GM19193 (cell line): Measurements from ENCODE around the gene MEOX1.

Experiments used
- POLR2A ChIP-seq: IDR thresholded peaks from 4 replicates; pipeline ENCODE4 v1.6.1; 2011; ENCODE audit not compliant: insufficient read depth, insufficient read length; ENCODE audit errors: extremely low read depth

MEOX1 gene

DNA sequence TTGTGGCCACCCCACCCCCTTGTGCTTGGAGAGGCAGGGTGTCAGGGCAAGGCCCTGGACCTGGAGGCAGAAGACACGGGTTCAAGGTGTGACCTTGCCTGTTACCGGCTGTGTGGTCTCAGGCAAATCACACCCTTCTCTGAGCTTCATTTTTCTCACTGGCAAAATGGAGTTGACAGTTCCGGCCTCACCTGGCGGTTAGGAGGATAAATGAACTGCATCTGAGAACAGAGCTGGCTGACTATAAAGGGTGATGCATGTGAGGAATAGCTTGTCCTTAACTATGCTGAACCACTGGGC, 4.2 kb upstream of the MEOX1 start:
- no peak for TF ChIP-seq POLR2A

- TF ChIP-seq POLR2A = no peak
These were observed 3.6 kb upstream of the MEOX1 start for GRCh38 chr17:43665084-43665936.

DNA sequence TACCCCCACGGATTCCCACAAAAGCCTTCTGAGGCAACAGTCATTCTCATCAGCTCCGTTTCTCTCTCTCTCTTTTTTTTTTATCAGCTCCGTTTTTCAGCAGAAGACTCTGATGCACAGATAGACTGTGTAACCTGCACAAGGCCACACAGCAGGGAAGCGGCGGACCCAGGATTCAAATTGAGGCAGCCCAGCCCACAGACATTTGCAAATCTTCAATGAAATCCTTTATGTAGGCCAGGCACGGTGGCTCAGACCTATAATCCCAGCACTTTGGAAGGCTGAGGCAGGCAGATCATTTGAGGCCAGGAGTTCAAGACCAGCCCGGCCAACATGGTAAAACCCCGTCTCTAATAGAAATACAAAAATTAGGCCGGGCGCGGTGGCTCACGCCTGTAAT, 2.4 kb upstream of the MEOX1 start:
- TF ChIP-seq POLR2A = no peak

- no peak for TF ChIP-seq POLR2A
These were observed 1.7 kb upstream of the MEOX1 start for GRCh38 chr17:43663383-43663782.

- no peak for TF ChIP-seq POLR2A
These were observed 855 bp upstream of the MEOX1 start for GRCh38 chr17:43662413-43663141.

DNA sequence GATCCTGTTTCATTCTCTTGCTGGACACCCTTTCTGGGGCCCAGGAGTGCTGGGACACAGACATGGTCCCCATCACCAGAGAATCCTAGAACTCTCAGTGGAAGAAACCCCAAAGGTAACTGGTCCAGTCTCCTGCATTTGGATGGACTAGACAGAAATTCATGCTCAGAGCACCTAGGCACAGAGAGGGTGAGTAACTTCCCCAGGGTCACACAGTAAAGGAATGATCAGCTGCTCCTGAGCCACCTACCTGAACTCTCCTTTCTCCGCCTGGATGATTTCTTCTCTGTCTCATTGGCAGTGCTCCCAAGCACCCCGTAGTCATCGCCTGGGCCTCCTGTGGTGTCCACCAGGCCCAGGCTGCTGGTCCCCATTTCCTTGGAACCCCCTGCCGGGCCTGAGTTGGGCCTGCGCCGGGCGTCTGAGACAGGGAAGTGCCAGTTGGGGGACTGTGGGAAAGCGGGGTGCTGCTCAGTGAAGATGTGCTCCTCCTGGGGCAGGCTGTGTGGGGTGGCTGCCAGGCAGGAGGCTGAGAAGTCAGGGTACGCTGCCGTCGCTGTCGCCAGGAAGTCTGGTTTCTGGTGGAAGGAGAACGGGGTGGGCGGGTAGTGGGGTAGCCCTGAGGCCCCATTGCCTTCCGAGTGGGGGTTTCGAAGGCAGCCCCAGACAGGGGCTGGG, 767 bp downstream of the MEOX1 start:
- TF ChIP-seq POLR2A = no peak

- no peak for TF ChIP-seq POLR2A
These were observed 1.7 kb downstream of the MEOX1 start for GRCh38 chr17:43659823-43660617.

- no peak for TF ChIP-seq POLR2A
These were observed 2.8 kb downstream of the MEOX1 start for GRCh38 chr17:43658900-43659299.

- no peak for TF ChIP-seq POLR2A
These were observed 5.9 kb downstream of the MEOX1 start for GRCh38 chr17:43655693-43656255.

DNA sequence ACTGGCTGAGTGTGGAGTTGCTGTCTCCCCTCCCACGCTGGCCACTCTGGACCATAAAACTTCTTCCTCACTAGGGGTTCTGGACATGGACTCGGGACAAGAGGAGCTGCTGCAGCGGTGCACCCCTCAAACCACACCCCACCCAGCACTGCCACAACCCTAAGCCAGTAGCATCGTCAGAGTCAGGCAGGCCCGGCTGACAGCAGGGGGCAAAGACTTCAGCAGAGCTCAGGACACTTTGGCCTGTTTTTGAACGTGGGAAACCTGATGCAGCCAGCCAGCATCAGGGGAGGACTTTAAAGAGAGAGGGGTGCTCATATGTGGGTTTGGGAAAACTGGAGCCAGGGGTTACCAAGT, 9.6 kb downstream of the MEOX1 start:
- TF ChIP-seq POLR2A = no peak

- TF ChIP-seq POLR2A = no peak
These were observed 11.3 kb downstream of the MEOX1 start for GRCh38 chr17:43650471-43650870.

- TF ChIP-seq POLR2A = no peak
These were observed 12.8 kb downstream of the MEOX1 start for GRCh38 chr17:43648916-43649315.

DNA sequence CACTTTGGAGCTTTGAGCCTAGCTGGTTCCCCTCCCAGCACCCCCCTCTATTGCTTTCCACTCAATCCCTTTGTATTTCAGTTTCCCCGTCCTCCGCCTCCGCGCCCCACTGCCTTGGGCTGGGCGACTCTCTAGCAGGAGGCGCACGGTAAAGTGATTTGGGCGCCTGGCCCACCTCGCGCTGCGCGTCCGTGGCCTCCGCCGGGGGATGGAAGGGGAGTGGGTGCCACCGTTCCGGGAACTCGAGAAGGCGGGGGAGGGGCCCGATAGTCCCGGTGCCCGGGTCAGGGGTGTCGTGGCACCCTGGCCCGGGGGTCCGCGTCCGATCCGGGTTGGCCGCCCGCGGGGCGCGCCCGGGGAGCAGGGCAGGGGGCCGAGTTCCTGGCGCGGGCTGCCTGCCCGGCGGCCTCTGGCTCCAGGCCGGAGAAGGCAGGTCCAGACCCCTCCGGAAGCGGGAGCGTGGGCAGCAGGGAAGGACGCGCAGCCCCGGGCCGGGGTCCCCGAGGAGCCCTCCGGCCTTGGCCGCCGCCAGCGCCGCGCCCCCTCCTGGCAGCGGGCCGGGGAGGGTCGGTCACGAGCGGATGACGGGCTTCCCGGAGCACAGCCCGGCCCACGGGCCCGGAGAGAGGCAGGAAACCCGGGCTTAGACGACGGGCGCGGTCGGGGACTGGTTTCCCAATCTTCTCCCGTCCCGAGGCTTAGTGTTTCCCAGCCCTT, 15.8 kb downstream of the MEOX1 start:
- TF ChIP-seq POLR2A = no peak

DNA sequence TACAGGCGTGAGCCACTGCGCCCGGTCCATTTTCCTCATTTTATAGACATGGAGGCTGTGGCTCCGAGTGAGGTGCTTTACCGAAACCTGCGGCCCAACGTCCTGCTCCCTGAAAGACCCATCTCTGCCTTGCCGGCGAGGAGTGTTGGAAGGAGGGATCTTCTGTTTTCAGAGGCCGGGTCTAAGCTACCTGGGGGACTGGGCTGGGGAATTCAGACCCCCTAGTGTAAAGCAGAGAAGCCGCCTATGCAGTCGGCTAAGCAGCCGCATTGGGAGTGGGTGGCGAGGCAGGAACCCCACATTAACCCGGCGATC, 16.3 kb downstream of the MEOX1 start:
- TF ChIP-seq POLR2A = no peak
